ENCODE data around the gene ST3GAL3.

DNA sequence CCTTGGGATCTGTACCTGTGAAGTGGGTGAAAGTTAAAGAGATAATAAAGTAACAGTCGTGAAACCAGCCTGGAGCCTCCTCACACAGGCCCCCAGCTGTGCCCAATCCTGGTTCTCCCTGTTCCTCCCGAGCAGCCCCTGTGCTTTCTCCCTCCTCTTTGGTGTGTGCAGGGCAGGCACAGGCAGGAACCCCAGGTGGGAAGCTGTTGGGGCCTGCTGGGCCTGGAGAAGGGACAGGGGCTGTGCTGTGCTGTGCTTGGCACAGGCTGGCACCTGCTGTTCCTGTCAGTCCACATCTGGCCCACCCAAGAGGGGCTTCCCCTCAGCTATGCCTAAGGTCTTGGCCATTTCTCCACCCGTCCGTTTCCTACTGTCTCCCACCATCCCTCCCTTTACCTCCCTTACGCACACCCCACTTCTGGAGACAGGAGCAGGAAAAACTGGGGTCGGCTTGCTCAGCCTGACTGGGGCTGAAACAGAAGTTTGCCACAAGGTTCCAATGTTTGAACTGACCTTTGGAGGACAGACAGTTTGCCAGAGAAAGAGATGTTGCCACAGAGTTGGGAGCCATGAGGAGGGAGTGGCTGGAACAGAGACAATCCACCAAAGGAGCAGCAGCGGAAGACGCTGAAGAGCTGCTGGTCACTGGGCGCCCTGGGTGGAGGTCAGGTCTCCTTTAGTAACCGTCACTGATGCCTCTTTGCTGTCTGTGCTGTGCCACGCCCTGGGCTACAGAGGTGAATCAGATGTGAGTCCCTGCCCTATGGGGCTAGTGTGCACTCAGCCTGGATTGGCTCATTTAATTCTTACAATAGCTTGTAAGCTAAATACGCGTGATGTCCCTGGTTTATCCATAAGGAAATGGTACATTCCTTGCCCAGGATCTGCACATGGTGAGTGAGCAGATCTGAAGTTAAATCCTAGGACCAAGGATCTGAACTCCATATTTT lies 207.5 kb downstream of the ST3GAL3 start:
- no peak for TF ChIP-seq POLR2A (IDR thresholded peaks at IDR 0.05; ENCODE audit: low read length)
- TF ChIP-seq CTCF (IDR thresholded peaks at IDR 0.05), result no peak
- TF ChIP-seq, protein P1, sequence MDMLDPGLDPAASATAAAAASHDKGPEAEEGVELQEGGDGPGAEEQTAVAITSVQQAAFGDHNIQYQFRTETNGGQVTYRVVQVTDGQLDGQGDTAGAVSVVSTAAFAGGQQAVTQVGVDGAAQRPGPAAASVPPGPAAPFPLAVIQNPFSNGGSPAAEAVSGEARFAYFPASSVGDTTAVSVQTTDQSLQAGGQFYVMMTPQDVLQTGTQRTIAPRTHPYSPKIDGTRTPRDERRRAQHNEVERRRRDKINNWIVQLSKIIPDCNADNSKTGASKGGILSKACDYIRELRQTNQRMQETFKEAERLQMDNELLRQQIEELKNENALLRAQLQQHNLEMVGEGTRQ (IDR thresholded peaks at IDR 0.05), result no peak
- no peak for TF ChIP-seq NR3C1 (IDR thresholded peaks at IDR 0.05)
- TF ChIP-seq, protein P2, sequence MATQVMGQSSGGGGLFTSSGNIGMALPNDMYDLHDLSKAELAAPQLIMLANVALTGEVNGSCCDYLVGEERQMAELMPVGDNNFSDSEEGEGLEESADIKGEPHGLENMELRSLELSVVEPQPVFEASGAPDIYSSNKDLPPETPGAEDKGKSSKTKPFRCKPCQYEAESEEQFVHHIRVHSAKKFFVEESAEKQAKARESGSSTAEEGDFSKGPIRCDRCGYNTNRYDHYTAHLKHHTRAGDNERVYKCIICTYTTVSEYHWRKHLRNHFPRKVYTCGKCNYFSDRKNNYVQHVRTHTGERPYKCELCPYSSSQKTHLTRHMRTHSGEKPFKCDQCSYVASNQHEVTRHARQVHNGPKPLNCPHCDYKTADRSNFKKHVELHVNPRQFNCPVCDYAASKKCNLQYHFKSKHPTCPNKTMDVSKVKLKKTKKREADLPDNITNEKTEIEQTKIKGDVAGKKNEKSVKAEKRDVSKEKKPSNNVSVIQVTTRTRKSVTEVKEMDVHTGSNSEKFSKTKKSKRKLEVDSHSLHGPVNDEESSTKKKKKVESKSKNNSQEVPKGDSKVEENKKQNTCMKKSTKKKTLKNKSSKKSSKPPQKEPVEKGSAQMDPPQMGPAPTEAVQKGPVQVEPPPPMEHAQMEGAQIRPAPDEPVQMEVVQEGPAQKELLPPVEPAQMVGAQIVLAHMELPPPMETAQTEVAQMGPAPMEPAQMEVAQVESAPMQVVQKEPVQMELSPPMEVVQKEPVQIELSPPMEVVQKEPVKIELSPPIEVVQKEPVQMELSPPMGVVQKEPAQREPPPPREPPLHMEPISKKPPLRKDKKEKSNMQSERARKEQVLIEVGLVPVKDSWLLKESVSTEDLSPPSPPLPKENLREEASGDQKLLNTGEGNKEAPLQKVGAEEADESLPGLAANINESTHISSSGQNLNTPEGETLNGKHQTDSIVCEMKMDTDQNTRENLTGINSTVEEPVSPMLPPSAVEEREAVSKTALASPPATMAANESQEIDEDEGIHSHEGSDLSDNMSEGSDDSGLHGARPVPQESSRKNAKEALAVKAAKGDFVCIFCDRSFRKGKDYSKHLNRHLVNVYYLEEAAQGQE (IDR thresholded peaks at IDR 0.05), result no peak
- TF ChIP-seq CEBPB (IDR thresholded peaks at IDR 0.05), result no peak
- no peak for TF ChIP-seq CHD4 (IDR thresholded peaks at IDR 0.05; ENCODE audit: borderline replicate concordance)
- TF ChIP-seq HOXA7 (CRISPR knock-in tag; IDR thresholded peaks at IDR 0.05), result no peak
- no peak for TF ChIP-seq PHF8 (IDR thresholded peaks at IDR 0.05; ENCODE audit: borderline replicate concordance, low read depth)
- TF ChIP-seq KDM5A (IDR thresholded peaks at IDR 0.05), result no peak
